ENCODE data around the gene GET3. TPM values are rescaled to one million over a fixed set of nuclear protein-coding genes. Genes with fewer than 3 reads are reported as not detected.

GET3 gene
- polyA plus RNA-seq, 2 of the 4 experiments (the other 2 are of a cell fraction): 87.0 to 91.7 TPM

GRCh38 chr19:12783291-12783848, 46.1 kb downstream of the GET3 start:
- H3K4me3 ChIP-seq: peak overlapping the region; percentile 44
- DNase-seq (ENCODE audit: low read depth in 1 of 2, low spot score in 1 of 2): peak in 1 of 2 experiments; percentile 47
- CTCF ChIA-PET: interaction anchor here (0.6 to 29.7 kb wide), 5 partner anchors 9 to 1839 kb away, joined by 3 to 725 read pairs (median 9); partner anchors contain the start of genes BEST2, GET3, JUNB and RNASEH2A
- H3K4me2 ChIP-seq: peak overlapping the region; percentile 99
- H3K4me1 ChIP-seq: peaks cover 80% of the 10 kb centered on the region
- no peak for FAIRE-seq
- no peaks in the 10 kb centered on the region for H3K9me3 ChIP-seq
- TF ChIP-seq CBX2 (IDR thresholded peaks at IDR 0.05; ENCODE audit: borderline replicate concordance, low read depth): no peak
- TF ChIP-seq SREBF2 (IDR thresholded peaks at IDR 0.05): no peak
- TF ChIP-seq BHLHE40 (IDR thresholded peaks at IDR 0.05; ENCODE audit: low read depth, low read length): no peak
- TF ChIP-seq NR3C1 (IDR thresholded peaks at IDR 0.05): no peak
- no peak for TF ChIP-seq ESRRA (IDR thresholded peaks at IDR 0.05; ENCODE audit: borderline replicate concordance, low read length)
- TF ChIP-seq PBX3 (IDR thresholded peaks at IDR 0.05): no peak
- no peak for TF ChIP-seq ZSCAN20 (CRISPR knock-in tag; IDR thresholded peaks at IDR 0.05)
- no peak for TF ChIP-seq ZNF302 (CRISPR knock-in tag; IDR thresholded peaks at IDR 0.05)
- TF ChIP-seq EP300 (IDR thresholded peaks at IDR 0.05): no peak; a peak in 1 of 5 replicates
- no peak for TF ChIP-seq BCL3 (IDR thresholded peaks at IDR 0.05)
- TF ChIP-seq POLR2AphosphoS2 (conservative IDR thresholded peaks at IDR 0.05; ENCODE audit: low read length): no peak
- peak; percentile 14; the same call in 1 of the 2 replicates for TF ChIP-seq POLR2A (IDR thresholded peaks at IDR 0.05; ENCODE audit: low read length)
- TF ChIP-seq USF2 (IDR thresholded peaks at IDR 0.05): no peak
- TF ChIP-seq CTCF (IDR thresholded peaks at IDR 0.05): no peak
- TF ChIP-seq NFE2L2 (conservative IDR thresholded peaks at IDR 0.05; ENCODE audit: low read length): no peak
- TF ChIP-seq CBX8 (IDR thresholded peaks at IDR 0.05): no peak
- TF ChIP-seq RFX5 (IDR thresholded peaks at IDR 0.05): no peak
- no peak for TF ChIP-seq RNF2 (IDR thresholded peaks at IDR 0.05; ENCODE audit: borderline replicate concordance, low read depth)
- no peak for TF ChIP-seq JUN (IDR thresholded peaks at IDR 0.05)
- no peak for TF ChIP-seq RARB (CRISPR knock-in tag; IDR thresholded peaks at IDR 0.05)
- TF ChIP-seq HOXB5 (CRISPR knock-in tag; IDR thresholded peaks at IDR 0.05): 0 out of 2 replicates have a peak, but pooled peaks have one; percentile 23
- no peak for TF ChIP-seq HOXB13 (CRISPR knock-in tag; IDR thresholded peaks at IDR 0.05; ENCODE audit: low read depth)
- 0 out of 2 replicates have a peak, but pooled peaks have one; percentile 51 for TF ChIP-seq EHF (CRISPR knock-in tag; IDR thresholded peaks at IDR 0.05)
- TF ChIP-seq CHD4 (IDR thresholded peaks at IDR 0.05; ENCODE audit: borderline replicate concordance): no peak
- no peak for TF ChIP-seq FOSL2 (IDR thresholded peaks at IDR 0.05)
- TF ChIP-seq FOSL2 (CRISPR knock-in tag; IDR thresholded peaks at IDR 0.05): no peak
- no peak for TF ChIP-seq SMC3 (IDR thresholded peaks at IDR 0.05)
- peak; percentile 59; the same call in 1 of the 2 replicates for TF ChIP-seq HOXA7 (CRISPR knock-in tag; IDR thresholded peaks at IDR 0.05)
- TF ChIP-seq, protein P1, sequence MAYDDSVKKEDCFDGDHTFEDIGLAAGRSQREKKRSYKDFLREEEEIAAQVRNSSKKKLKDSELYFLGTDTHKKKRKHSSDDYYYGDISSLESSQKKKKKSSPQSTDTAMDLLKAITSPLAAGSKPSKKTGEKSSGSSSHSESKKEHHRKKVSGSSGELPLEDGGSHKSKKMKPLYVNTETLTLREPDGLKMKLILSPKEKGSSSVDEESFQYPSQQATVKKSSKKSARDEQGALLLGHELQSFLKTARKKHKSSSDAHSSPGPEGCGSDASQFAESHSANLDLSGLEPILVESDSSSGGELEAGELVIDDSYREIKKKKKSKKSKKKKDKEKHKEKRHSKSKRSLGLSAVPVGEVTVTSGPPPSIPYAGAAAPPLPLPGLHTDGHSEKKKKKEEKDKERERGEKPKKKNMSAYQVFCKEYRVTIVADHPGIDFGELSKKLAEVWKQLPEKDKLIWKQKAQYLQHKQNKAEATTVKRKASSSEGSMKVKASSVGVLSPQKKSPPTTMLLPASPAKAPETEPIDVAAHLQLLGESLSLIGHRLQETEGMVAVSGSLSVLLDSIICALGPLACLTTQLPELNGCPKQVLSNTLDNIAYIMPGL (CRISPR knock-in tag; IDR thresholded peaks at IDR 0.05; ENCODE audit: borderline replicate concordance): no peak
- no peak for TF ChIP-seq ATOH8 (CRISPR knock-in tag; IDR thresholded peaks at IDR 0.05; ENCODE audit: low read depth)
- 0 out of 2 replicates have a peak, but pooled peaks have one; percentile 50 for TF ChIP-seq FOSB (CRISPR knock-in tag; IDR thresholded peaks at IDR 0.05)
- POLR2A ChIA-PET: interaction anchor here (0.7 to 2.0 kb wide), 2 partner anchors 9 to 102 kb away, joined by 3 to 27 read pairs; partner anchors contain the start of gene JUNB
- ATAC-seq: peak in 1 of 2 experiments; percentile 14; a peak in 1 of 6 replicates
- WGBS (ENCODE audit: missing lambda C conversion rate): 5% methylated on average over 4 of the region's 16 CpGs
- peak overlapping the region; percentile 96 to 99 for H3K27ac ChIP-seq

Data from A549 (cell line).